Upper lobe of left lung (tissue), 4 donors: ENCODE measurements around the gene RNF5.

Experiments used
- EP300 ChIP-seq, 4 donors: sonication (generic); formaldehyde crosslinking; IDR thresholded peaks; one replicate each; pipeline ENCODE4 v1.5.1; 2017; ENCODE audit warnings: antibody characterized with exemption in 4 of 4, control low read depth in 2 of 4
- POLR2A ChIP-seq, 4 donors: fragments of 450-650 bp; IDR thresholded peaks; one replicate each; pipeline ENCODE4 v1.5.1; 2016 to 2017; ENCODE audit warnings: antibody characterized with exemption in 4 of 4, mild to moderate bottlenecking in 2 of 4
- TF ChIP-seq, protein P1 (sequence below), 6 experiments: fragments of 450-650 bp in 4 of 6; fragments of 200-600 bp in 2 of 6; sonication (generic) in 2 of 6; IDR thresholded peaks; one replicate each; pipeline ENCODE4 v1.5.1; 2016 to 2019; ENCODE audit warnings: antibody characterized with exemption in 6 of 6

DNA sequence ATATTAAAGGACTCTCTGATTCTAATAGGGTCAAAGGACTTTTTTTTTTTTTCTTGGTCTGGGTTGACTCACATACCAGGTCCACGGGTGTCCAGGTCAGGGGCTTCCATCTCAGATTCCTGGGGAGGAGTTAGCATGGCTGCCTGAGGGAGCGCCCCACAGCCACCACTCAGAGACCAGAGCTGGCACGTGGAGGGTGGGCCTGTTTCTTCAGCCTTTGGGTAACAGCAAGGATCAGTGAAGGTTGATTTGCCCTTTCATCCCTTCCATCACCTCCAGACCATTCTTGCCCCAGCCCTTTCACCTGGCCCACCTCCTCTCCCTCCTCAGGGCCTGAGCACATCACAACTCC, 20.1 kb downstream of the RNF5 start:
- TF ChIP-seq, protein P1, sequence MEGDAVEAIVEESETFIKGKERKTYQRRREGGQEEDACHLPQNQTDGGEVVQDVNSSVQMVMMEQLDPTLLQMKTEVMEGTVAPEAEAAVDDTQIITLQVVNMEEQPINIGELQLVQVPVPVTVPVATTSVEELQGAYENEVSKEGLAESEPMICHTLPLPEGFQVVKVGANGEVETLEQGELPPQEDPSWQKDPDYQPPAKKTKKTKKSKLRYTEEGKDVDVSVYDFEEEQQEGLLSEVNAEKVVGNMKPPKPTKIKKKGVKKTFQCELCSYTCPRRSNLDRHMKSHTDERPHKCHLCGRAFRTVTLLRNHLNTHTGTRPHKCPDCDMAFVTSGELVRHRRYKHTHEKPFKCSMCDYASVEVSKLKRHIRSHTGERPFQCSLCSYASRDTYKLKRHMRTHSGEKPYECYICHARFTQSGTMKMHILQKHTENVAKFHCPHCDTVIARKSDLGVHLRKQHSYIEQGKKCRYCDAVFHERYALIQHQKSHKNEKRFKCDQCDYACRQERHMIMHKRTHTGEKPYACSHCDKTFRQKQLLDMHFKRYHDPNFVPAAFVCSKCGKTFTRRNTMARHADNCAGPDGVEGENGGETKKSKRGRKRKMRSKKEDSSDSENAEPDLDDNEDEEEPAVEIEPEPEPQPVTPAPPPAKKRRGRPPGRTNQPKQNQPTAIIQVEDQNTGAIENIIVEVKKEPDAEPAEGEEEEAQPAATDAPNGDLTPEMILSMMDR (IDR thresholded peaks at IDR 0.05): no peak
- TF ChIP-seq POLR2A (IDR thresholded peaks at IDR 0.05) (no peak), EP300 (IDR thresholded peaks at IDR 0.05) (no peak)
